GM18517 (cell line): Measurements from ENCODE around the gene MIEN1.
A peak's percentile ranks its signal among the peaks of the same experiment; 100 is the strongest.
"Not testable (repeated sequence)": the region's sequence is repeated elsewhere in the genome, so short reads cannot be mapped to it uniquely, and the experiment has no call there.

Experiments
- ATAC-seq: cut with Tn5 transposase; IDR thresholded peaks from one replicate; pipeline ENCODE4 v1.9.1; 2021; ENCODE audit warnings: mild to moderate bottlenecking, moderate library complexity; ENCODE audit not compliant: unreplicated experiment

Gene MIEN1

DNA sequence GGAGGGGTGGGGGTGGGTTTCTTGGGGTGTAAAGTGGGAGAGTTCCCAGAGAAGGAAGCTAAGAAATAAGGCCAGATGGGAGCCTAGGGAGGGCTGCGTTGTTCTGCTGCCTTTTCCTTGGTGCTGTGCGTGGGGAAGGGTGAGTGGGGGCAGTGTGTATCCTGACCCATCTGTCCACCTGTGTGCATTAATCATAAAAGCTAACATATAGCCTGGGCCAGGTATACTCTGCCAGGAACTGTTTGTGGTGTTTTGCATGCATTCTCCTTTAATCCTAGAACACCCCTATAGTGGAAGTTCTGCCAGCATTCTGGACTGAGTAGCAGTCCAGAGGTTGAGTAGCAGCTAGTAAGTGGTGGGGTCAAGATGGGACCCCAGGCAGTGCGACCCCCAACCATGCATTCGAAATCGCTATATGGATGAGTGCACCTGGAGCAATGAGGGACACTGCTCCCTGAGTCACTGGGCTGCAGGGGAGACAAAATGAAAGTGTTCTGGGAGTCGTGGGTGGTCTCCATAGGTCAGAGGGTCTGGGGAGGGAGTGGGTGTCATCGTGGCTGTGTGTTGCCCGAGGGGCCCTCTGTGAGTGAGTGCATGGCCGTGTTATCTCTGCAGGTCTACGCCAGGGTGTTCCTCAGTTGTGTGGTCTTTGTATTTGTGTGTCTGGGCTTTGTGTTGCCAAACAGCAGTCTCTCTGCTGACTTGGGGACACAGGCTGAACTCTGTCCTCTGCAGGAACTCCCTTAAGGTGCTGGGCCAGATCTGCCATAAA is 29.1 kb downstream of the MIEN1 start:
- no peak for ATAC-seq

DNA sequence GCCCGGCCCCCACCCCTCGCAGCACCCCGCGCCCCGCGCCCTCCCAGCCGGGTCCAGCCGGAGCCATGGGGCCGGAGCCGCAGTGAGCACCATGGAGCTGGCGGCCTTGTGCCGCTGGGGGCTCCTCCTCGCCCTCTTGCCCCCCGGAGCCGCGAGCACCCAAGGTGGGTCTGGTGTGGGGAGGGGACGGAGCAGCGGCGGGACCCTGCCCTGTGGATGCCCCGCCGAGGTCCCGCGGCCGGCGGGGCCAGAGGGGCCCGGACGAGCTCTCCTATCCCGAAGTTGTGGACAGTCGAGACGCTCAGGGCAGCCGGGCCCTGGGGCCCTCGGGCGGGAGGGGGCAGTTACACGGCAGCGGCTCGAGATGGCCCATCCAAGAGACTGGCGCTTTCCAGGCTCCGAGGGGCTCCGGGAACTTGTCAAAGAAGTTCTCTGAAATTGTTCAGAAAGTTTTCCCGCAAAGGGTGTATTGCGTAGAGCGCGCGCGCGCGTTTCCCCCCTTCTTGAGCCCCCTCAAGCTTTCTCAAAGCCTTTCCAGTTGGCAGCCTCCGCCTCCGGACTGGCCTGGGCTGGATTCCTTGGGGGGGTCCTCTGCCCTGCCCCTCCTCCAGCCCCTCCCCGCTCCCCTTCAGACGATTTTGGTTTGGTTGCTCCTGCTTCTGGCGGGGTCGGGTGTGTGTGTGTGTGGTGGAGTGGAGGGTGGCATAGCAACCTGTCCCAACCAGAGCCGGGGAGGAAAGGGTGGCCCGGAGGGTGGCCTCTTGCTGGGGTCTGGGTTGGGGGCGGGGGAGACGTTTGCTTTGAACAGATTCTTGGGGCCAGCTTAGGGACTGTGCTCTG is 30.0 kb downstream of the MIEN1 start:
- no peak for ATAC-seq

DNA sequence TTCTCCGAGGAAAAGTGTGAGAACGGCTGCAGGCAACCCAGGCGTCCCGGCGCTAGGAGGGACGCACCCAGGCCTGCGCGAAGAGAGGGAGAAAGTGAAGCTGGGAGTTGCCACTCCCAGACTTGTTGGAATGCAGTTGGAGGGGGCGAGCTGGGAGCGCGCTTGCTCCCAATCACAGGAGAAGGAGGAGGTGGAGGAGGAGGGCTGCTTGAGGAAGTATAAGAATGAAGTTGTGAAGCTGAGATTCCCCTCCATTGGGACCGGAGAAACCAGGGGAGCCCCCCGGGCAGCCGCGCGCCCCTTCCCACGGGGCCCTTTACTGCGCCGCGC is 30.5 kb downstream of the MIEN1 start, which contains the start of gene ERBB2:
Gene ERBB2, plus strand, starts transcription at position 247 of the 330 bp plus-strand sequence. CDS start 175 bp downstream, outside the sequence.
- ATAC-seq: no peak

DNA sequence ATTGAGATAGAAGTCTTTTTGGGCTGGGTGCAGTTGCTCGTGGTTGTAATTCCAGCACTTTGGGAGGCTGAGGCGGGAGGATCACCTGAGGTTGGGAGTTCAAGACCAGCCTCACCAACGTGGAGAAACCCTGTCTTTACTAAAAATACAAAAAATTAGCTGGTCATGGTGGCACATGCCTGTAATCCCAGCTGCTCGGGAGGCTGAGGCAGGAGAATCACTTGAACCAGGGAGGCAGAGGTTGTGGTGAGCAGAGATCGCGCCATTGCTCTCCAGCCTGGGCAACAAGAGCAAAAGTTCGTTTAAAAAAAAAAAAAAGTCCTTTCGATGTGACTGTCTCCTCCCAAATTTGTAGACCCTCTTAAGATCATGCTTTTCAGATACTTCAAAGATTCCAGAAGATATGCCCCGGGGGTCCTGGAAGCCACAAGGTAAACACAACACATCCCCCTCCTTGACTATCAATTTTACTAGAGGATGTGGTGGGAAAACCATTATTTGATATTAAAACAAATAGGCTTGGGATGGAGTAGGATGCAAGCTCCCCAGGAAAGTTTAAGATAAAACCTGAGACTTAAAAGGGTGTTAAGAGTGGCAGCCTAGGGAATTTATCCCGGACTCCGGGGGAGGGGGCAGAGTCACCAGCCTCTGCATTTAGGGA is 31.0 kb downstream of the MIEN1 start:
- ATAC-seq: not testable (repeated sequence)

DNA sequence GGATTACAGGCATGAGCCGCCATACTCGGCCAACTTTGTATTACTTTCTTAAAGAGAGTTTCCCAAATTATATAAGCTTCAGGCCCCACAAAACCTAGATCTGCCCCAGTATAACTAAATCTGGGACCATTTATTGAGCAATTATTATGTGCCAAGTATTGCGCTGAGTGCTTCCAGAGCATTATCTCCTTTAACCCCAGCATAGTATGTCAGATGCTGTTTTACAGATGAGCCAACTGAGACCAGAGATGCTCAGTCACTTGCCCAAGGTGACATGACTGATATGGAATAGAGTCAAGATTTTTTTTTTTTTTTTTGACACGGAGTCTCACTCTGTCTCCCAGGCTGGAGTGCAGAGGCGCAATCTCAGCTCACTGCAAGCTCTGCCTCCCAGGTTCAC is 32.4 kb downstream of the MIEN1 start:
- no peak for ATAC-seq

DNA sequence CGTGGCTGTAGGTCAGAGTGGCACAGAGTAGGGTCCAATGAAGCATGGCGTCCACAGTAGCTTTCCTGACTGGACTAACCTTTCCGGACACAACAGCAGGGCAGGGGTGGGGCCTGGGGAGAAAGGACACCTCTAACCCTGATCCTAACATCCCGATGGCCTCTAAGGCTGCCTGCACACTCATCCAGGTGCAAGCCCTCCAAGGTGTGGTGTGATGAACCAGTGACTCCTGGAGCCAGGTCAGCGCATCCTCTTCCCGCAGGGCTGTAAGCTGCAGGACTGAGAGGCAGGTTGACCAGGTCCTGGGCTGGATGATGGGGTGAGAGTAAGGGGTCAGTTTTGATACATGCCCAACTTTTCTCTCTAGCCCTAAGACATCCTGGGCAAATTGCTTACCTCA is 33.6 kb downstream of the MIEN1 start:
- no peak for ATAC-seq

DNA sequence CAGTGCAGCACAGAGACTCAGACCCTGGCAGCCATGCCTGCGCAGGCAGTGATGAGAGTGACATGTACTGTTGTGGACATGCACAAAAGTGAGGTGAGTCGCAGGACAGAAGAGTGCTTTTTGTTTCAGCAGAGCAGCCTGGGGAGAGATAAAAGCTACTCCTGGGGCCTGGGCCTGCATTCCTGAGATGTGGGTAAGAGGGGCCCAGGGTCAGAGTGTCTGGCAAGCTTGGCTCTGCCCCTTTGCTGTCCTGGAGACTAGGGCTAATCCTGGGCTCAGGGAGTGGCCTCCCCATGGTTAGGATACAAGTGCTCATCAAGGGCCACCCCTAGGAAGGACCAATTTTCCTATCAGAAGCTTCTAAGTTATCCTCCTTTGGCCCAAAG is 35.2 kb downstream of the MIEN1 start:
- ATAC-seq: no peak

DNA sequence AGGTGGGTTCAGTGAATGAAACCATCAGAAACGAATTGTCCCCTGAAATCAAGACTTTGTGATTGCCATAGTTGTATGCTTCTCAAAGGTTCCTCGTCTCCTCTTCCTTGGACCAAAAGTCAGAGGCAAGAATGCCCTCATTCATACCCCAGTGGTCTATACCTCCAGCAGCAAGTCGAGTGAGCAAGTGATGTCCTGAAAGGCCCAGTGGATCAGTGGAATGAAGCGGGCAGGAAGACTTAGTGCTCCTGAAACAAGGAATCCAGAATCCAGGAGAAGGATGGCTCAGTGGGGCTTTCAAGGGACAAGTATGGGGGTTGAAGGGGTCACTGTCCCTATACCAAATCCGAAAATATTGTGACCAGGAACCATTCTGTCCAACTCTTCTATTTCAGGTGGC is 35.7 kb downstream of the MIEN1 start:
- ATAC-seq: no peak

DNA sequence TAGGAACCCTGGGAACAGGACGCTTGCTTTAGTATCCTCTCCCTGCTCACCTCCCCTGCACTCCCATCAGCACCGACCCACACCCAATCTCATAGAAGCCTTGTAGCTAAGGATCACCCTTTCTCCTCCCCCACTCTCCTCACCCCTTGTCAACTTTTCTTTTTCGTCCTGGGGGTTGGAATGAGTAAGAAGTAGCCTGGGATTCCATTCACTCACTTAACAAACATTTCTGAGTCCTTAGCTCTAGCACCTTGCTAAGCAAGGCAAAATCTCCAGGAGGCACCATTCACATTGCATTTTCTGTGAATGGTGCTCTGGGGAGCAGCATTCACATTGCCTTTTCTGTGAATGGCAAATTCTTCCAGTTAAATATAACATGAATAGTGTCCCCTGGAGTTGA is 41.4 kb downstream of the MIEN1 start:
- no peak for ATAC-seq

DNA sequence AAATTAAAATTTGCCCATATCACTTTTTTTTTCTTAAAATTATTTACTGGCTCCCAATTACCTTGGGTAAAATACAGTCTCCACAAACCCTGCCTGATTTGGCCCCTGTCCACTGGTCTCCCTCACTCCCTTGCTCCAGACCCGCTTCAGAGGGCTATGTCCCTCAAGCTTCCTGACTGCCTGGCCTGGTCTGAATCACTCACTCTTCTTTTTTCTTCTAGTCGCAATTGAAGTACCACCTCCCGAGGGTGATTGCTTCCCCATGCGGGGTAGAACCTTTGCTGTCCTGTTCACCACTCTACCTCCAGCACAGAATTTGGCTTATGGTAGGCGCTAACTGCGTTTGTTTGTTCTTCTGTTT is 41.9 kb downstream of the MIEN1 start:
- ATAC-seq: no peak

DNA sequence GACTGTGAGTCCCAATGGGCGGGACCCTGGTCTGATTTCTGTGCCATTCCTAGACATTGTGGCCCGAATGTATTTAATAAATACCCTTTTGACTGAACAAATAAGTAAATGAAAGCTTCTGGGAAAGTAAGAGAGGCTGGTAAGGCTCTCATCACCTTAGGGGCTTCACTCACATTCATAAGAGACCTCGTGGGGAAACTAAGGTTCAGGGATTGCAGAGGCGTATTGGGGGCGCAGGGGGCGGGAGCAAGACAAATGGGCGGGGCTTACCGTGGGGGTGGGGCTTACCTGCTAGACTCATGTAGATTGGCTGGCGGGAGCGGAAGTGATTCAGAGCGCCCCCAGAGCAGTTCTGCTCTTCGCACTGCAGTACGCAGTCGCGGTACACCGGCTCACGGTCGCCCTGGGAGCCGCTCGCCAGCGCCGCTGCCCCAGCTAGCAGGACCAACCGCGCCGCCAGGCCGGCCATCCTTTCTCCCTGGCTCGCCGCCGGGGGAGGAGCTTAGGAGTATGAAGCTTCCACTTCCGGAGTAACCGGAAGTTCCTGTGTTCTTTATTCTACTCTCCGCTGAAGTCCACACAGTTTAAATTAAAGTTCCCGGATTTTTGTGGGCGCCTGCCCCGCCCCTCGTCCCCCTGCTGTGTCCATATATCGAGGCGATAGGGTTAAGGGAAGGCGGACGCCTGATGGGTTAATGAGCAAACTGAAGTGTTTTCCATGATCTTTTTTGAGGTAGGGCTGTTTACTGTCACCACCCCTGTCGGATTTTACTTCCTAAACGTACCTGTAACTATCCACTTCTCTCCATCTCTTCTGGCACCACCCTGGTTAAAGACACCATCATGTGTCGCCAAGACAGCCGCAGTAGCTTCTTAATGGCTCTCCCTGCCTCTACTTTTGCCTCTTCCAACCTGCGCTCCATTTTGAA is 42.5 kb downstream of the MIEN1 start, which contains the start of gene PGAP3:
Gene PGAP3, minus strand, starts transcription at position 512 of the 929 bp plus-strand sequence. Its CDS starts 43 bp downstream, at position 469.
- peak; percentile 83 for ATAC-seq

DNA sequence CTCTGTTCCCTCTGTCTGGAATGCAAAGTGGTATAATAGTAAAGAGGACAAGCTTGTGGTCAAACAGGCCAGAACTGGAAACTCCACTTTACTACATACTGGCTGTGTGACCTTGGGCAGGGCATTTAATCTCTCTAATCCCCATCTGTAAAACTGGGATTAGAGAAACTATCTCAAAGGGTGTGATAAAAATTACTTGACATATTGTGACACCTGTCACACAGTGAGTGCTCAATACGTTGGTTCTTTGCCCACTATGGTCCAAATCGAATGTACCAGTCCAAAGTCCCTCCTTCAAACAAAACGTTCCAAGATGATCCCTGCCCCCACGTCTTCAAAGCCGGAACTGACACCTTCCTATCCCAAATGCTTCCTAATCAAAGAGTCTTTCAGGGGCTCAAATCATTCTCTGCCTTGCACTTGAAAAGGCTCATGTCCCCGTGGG is 43.2 kb downstream of the MIEN1 start:
- no peak for ATAC-seq

DNA sequence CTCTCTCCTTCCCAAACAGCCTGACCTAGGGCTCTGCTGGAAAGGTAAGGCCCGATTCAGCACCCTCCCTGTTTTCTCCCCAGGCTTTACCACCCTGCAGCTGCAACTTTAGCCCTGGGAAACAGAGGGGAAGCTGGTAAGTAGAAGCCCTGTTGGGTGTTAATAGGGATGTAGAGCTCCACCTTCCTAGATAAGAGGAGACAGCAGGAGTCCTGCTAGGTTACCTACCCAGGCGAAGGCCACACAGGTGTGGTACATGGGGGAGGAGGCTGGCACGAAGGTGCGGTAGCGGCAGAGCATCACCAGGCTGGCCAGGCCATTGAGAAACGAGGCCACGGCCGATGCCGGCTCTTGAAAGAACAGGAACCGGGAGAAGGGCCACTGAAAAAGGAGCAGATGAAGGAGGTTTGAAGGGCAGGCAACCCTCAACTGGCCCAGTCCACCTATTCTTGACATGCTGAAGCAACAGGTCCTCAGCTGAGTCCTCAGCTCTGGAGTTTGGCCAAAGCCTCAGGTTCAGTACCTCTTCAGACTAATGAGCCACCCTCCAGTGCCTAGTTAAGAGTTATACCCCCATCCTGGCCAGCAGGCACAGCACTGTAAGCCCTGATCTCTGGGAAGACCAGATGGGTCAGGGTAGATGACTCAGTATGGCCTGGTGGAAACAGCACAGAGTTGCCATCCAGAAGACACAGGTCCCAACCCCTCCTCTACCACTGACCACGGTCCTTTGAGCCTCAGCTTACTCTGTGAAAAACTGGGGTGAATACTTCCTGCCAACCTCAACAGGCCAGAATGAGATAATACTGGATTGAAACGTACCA is 45.8 kb downstream of the MIEN1 start:
- no peak for ATAC-seq

DNA sequence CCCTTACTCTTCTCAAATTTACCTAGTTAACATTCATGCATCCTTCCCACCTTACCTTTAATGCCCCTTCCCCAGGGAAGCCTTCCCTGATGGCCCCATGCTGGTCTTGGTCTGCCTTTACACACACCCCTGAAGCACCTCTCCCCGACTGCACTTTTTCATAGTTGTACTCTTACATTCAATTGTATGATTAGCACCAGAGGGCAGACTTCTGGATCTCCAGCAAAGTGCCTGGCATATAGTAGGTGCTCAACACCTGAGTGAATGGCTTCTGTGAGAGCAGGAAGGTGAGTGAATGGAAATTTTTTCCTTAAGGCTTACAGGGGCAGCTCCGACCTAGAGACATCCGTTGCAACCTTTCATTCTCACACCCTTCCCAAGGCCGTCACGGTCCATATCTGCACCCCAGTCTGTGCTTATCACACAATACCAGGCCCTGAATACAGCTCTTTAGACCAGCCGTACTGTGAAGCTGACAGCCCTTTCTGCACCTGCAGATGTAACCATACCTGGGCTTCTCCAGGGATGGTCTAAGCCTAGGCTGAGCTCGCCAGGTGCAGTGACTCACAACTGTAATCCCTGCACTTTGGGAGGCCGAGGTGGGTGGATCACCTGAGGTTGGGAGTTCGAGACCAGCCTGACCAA is 46.9 kb downstream of the MIEN1 start:
- no peak for ATAC-seq

DNA sequence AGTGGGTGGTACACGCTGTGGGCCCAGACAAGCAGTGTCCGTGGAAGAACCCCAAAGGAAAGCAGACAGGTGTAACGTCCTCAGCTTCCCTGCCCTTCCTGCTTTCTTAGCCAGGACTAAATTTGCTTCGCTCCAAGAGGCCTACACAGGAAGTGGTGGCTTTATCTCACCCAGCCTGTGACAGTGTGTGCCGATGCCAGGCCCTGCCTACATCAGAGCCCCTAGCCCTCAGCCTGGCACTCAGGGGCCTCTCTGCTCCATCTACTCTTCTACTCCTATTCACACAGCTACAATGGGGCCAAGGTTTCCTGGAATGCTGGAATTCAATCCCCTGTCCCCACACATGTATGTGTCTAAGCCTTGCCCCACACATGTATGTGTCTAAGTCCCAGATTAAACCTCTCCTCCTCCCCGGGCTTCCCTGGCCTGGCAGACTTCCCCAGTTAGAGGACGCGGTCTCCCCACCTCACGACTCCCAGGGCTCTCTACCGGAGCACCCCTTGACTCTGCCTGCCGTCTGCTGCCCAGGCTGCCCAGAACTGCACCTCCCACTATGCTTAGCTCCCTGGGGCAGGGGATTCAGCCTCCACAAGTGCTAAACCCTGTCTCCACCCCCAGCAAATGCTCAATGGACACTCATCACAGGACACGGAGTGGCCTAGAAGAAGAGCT is 50.7 kb downstream of the MIEN1 start:
- ATAC-seq: no peak
